ENCODE results near the gene IQGAP1. TPM values are rescaled to one million over a fixed set of nuclear protein-coding genes. Genes with fewer than 3 reads are reported as not detected.

The IQGAP1 gene
- total RNA-seq (2021) (83.0 to 106 TPM (median 86.8 TPM) in 3 replicates), Bru-seq, nascent RNA (percentile 77 among the genes with signal in this experiment)
- long read RNA-seq, experiment 1, full-length matches to known transcripts, result 196 of 339 reads
- long read RNA-seq, experiment 1, partial matches to known transcripts, result 109 of 339 reads
- long read RNA-seq, experiment 1, other reads (novel, unspliced or antisense), result 34 of 339 reads
- long read RNA-seq, experiment 2, full-length matches to known transcripts, result 24 of 145 reads
- long read RNA-seq, experiment 2, partial matches to known transcripts, result 103 of 145 reads
- long read RNA-seq, experiment 2, other reads (novel, unspliced or antisense), result 18 of 145 reads
- long read RNA-seq, experiment 3, transcript IQGAP1-208 (2 exons, 1,201 nt), result major isoform, 8 of 20 reads
- long read RNA-seq, experiment 3, partial matches to known transcripts, result 8 of 20 reads
- long read RNA-seq, experiment 3, other reads (novel, unspliced or antisense), result 4 of 20 reads

DNA sequence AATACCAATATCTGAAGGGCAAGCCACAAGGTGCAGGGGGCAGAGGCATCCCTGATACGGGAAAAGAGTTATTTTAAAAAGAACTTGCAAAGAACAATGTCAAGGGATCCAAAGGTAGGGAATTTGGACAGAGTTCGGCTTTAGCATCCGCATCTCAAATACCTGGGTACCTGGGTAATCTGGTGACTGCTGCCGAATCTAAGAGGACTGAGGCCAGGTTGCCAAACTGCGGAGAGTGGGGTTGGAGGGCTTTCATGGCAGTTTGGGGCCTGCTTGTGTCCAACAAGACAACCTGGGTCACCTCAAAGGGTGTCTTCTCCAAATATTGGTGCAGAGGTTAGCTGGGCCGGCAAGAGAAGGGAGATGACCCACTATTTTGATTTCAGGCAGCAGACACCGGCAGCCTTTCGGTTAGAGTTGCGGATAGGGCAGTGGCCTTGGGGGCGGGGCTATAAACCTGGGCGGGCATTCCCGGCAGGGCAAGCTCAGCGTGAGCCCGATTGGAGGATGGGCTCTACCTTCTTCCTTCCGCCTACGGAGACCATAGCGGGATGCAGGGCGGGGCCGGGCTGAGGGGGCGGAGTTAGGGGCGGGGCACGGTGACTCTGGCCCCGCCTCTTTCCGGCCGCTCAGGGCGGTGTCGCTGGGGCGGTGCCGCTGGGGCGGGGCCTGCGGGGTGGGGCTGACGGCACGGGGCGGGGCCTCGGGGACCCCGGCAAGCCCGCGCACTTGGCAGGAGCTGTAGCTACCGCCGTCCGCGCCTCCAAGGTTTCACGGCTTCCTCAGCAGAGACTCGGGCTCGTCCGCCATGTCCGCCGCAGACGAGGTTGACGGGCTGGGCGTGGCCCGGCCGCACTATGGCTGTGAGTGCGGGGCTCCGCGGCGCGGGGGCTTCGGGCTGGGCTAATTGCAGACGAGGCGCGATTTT, at the start of gene IQGAP1:
Gene IQGAP1 (plus strand): TSS at position 709 of the 928 bp plus-strand sequence. CDS start 100 bp downstream, at position 809.
- CTCF ChIA-PET, result interaction anchor here (0.5 to 2.7 kb wide), 18 partner anchors 12 to 1020 kb away, joined by 3 to 27 read pairs (median 4); no protein-coding TSS in a partner anchor
- H3K27ac Mint-ChIP-seq, result peak within 1 kb of the TSS; percentile 89
- TF ChIP-seq ESRRA (CRISPR knock-in tag; IDR thresholded peaks at IDR 0.05; ENCODE audit: borderline replicate concordance), result peak; percentile 37; the same call in 1 of the 2 replicates
- TF ChIP-seq SOX15 (CRISPR knock-in tag; IDR thresholded peaks at IDR 0.05), result no peak
- TF ChIP-seq, protein P1, sequence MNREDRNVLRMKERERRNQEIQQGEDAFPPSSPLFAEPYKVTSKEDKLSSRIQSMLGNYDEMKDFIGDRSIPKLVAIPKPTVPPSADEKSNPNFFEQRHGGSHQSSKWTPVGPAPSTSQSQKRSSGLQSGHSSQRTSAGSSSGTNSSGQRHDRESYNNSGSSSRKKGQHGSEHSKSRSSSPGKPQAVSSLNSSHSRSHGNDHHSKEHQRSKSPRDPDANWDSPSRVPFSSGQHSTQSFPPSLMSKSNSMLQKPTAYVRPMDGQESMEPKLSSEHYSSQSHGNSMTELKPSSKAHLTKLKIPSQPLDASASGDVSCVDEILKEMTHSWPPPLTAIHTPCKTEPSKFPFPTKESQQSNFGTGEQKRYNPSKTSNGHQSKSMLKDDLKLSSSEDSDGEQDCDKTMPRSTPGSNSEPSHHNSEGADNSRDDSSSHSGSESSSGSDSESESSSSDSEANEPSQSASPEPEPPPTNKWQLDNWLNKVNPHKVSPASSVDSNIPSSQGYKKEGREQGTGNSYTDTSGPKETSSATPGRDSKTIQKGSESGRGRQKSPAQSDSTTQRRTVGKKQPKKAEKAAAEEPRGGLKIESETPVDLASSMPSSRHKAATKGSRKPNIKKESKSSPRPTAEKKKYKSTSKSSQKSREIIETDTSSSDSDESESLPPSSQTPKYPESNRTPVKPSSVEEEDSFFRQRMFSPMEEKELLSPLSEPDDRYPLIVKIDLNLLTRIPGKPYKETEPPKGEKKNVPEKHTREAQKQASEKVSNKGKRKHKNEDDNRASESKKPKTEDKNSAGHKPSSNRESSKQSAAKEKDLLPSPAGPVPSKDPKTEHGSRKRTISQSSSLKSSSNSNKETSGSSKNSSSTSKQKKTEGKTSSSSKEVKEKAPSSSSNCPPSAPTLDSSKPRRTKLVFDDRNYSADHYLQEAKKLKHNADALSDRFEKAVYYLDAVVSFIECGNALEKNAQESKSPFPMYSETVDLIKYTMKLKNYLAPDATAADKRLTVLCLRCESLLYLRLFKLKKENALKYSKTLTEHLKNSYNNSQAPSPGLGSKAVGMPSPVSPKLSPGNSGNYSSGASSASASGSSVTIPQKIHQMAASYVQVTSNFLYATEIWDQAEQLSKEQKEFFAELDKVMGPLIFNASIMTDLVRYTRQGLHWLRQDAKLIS (CRISPR knock-in tag; IDR thresholded peaks at IDR 0.05; ENCODE audit: borderline replicate concordance), result no peak
- no peak for TF ChIP-seq ZBTB43 (CRISPR knock-in tag; IDR thresholded peaks at IDR 0.05)
- TF ChIP-seq, protein P2, sequence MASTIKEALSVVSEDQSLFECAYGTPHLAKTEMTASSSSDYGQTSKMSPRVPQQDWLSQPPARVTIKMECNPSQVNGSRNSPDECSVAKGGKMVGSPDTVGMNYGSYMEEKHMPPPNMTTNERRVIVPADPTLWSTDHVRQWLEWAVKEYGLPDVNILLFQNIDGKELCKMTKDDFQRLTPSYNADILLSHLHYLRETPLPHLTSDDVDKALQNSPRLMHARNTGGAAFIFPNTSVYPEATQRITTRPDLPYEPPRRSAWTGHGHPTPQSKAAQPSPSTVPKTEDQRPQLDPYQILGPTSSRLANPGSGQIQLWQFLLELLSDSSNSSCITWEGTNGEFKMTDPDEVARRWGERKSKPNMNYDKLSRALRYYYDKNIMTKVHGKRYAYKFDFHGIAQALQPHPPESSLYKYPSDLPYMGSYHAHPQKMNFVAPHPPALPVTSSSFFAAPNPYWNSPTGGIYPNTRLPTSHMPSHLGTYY (CRISPR knock-in tag; IDR thresholded peaks at IDR 0.05), result no peak
- no peak for TF ChIP-seq TCF7 (CRISPR knock-in tag; IDR thresholded peaks at IDR 0.05; ENCODE audit: low read depth)
- TF ChIP-seq, protein P3, sequence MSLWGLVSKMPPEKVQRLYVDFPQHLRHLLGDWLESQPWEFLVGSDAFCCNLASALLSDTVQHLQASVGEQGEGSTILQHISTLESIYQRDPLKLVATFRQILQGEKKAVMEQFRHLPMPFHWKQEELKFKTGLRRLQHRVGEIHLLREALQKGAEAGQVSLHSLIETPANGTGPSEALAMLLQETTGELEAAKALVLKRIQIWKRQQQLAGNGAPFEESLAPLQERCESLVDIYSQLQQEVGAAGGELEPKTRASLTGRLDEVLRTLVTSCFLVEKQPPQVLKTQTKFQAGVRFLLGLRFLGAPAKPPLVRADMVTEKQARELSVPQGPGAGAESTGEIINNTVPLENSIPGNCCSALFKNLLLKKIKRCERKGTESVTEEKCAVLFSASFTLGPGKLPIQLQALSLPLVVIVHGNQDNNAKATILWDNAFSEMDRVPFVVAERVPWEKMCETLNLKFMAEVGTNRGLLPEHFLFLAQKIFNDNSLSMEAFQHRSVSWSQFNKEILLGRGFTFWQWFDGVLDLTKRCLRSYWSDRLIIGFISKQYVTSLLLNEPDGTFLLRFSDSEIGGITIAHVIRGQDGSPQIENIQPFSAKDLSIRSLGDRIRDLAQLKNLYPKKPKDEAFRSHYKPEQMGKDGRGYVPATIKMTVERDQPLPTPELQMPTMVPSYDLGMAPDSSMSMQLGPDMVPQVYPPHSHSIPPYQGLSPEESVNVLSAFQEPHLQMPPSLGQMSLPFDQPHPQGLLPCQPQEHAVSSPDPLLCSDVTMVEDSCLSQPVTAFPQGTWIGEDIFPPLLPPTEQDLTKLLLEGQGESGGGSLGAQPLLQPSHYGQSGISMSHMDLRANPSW (CRISPR knock-in tag; conservative IDR thresholded peaks at IDR 0.05; ENCODE audit: low read depth), result no peak
- no peak for TF ChIP-seq GRHL2 (CRISPR knock-in tag; IDR thresholded peaks at IDR 0.05; ENCODE audit: insufficient replicate concordance, severe bottlenecking)
- no peak for TF ChIP-seq FOXP1 (CRISPR knock-in tag; IDR thresholded peaks at IDR 0.05; ENCODE audit: borderline replicate concordance)
- no peak for TF ChIP-seq CDX4 (CRISPR knock-in tag; IDR thresholded peaks at IDR 0.05; ENCODE audit: borderline replicate concordance)
- TF ChIP-seq NR2C2 (CRISPR knock-in tag; IDR thresholded peaks at IDR 0.05), result no peak
- no peak for TF ChIP-seq NR1H2 (CRISPR knock-in tag; IDR thresholded peaks at IDR 0.05)
- no peak for TF ChIP-seq HMGA2 (CRISPR knock-in tag; IDR thresholded peaks at IDR 0.05)
- TF ChIP-seq GABPB1 (CRISPR knock-in tag; IDR thresholded peaks at IDR 0.05), result peak; percentile 48; the same call in 1 of the 2 replicates
- TF ChIP-seq, protein P4, sequence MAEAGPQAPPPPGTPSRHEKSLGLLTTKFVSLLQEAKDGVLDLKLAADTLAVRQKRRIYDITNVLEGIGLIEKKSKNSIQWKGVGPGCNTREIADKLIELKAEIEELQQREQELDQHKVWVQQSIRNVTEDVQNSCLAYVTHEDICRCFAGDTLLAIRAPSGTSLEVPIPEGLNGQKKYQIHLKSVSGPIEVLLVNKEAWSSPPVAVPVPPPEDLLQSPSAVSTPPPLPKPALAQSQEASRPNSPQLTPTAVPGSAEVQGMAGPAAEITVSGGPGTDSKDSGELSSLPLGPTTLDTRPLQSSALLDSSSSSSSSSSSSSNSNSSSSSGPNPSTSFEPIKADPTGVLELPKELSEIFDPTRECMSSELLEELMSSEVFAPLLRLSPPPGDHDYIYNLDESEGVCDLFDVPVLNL (CRISPR knock-in tag; IDR thresholded peaks at IDR 0.05; ENCODE audit: borderline replicate concordance, low read depth), result no peak
- TF ChIP-seq FOXJ3 (CRISPR knock-in tag; IDR thresholded peaks at IDR 0.05; ENCODE audit: borderline replicate concordance), result no peak
- TF ChIP-seq IRF2 (CRISPR knock-in tag; IDR thresholded peaks at IDR 0.05; ENCODE audit: borderline replicate concordance, low read depth), result no peak
- TF ChIP-seq, protein P5, sequence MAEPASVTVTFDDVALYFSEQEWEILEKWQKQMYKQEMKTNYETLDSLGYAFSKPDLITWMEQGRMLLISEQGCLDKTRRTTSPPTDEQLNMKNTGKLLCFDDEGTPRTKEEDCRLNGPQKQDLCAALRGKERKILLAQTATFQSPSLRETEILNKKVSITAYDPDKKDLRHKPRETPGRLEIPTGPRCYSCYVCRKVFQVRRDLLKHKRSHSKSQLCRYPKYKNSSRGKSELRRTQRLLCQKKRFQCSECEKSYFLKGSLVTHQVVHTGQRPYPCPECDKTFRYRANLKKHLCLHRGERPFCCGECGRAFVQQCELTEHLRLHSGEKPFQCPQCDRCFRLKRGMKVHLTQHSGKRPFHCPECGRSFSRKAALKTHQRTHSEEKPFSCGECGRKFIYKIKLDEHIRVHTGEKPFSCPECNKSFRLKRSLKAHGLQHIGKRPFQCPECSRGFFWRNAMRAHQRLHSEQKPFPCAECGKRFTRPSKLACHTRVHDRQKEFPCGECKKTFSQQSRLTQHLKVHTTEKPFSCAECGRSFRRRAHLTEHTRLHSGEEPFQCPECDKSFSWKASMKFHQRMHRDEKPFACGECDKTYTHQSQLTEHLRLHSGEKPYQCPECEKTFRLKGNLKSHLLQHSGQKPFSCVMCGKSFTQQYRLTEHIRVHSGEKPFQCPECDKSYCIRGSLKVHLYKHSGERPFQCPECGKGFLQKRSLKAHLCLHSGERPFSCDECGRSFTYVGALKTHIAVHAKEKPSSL (CRISPR knock-in tag; conservative IDR thresholded peaks at IDR 0.05), result no peak
- TF ChIP-seq CREM (CRISPR knock-in tag; IDR thresholded peaks at IDR 0.05), result no peak
- TF ChIP-seq SMAD4 (CRISPR knock-in tag; IDR thresholded peaks at IDR 0.05), result no peak

More for the DNA sequence above, at the start of gene IQGAP1:
- Mint-ChIP-seq H3K36me3 (0 out of 2 replicates have a peak, but pooled peaks cover 2% of the 10 kb centered on the region), H3K4me3 (peak within 1 kb of the TSS; percentile 83), H3K27me3 (ENCODE audit: low read depth) (no peaks in the 10 kb centered on the region), H3K9me3 (no peaks in the 10 kb centered on the region; the same call in 1 of the 2 replicates), H3K4me1 (peaks cover 39% of the 10 kb centered on the region)
- POLR2A ChIA-PET, result interaction anchor here (0.6 to 1.6 kb wide), 12 partner anchors 13 to 516 kb away, joined by 3 to 11 read pairs (median 4); partner anchors contain the start of gene ZNF774
- DNase-seq (ENCODE audit: low spot score) (peak; percentile 99), ATAC-seq (peak; percentile 94)

All from WTC11 (cell line).